SK-N-SH treated with all-trans-retinoic acid at 6 μM for 48 hours (cell line): ENCODE measurements around the gene TAS2R13.

ENCODE experiments used
- ARNTL ChIP-seq: fragments of 450-650 bp; formaldehyde crosslinking; IDR thresholded peaks from 2 replicates; pipeline ENCODE4 v1.5.0; 2020; ENCODE audit warnings: low read depth, mild to moderate bottlenecking, moderate library complexity, borderline replicate concordance
- CREB5 ChIP-seq: fragments of 250-450 bp; sonication (Bioruptor Pico); IDR thresholded peaks from 2 replicates; pipeline ENCODE4 v1.5.1; 2020; ENCODE audit warnings: low read depth, mild to moderate bottlenecking, moderate library complexity
- CSRNP3 ChIP-seq: fragments of 250-450 bp; sonication (Bioruptor Pico); IDR thresholded peaks from 2 replicates; pipeline ENCODE4 v1.5.1; 2021; ENCODE audit warnings: mild to moderate bottlenecking, moderate library complexity
- POU6F1 ChIP-seq: fragments of 250-450 bp; sonication (Bioruptor Pico); IDR thresholded peaks from 2 replicates; pipeline ENCODE4 v1.8.0; 2021; ENCODE audit warnings: low read depth, mild to moderate bottlenecking, moderate library complexity, borderline replicate concordance
- ZC3H10 ChIP-seq: fragments of 250-450 bp; sonication (Bioruptor Pico); IDR thresholded peaks from 2 replicates; pipeline ENCODE4 v1.5.1; 2021; ENCODE audit warnings: mild to moderate bottlenecking, moderate library complexity
- ZFP3 ChIP-seq: fragments of 250-450 bp; sonication (Bioruptor Pico); IDR thresholded peaks from 2 replicates; pipeline ENCODE4 v1.5.0; 2020; ENCODE audit warnings: mild to moderate bottlenecking, moderate library complexity
- ZNF70 ChIP-seq: fragments of 450-650 bp; formaldehyde crosslinking; IDR thresholded peaks from 2 replicates; pipeline ENCODE4 v1.5.0; 2020; ENCODE audit warnings: mild to moderate bottlenecking, moderate library complexity
- ZNF8 ChIP-seq: fragments of 450-650 bp; formaldehyde crosslinking; IDR thresholded peaks from 2 replicates; pipeline ENCODE4 v1.5.0; 2020; ENCODE audit warnings: mild to moderate bottlenecking, moderate library complexity

- no peak for TF ChIP-seq ZNF70 (CRISPR knock-in tag)
- TF ChIP-seq CSRNP3: no peak
- no peak for TF ChIP-seq ARNTL
- no peak for TF ChIP-seq ZFP3 (CRISPR knock-in tag)
- no peak for TF ChIP-seq ZC3H10
- TF ChIP-seq CREB5 (CRISPR knock-in tag): no peak
- no peak for TF ChIP-seq POU6F1 (CRISPR knock-in tag)
- TF ChIP-seq ZNF8 (CRISPR knock-in tag): no peak
Observed at GRCh38 chr12:10901427-10901826, 7.9 kb downstream of the TAS2R13 start.
